Activated naive CD4-positive, alpha-beta T cell treated with anti-CD3 and anti-CD28 coated beads for 36 hours (primary cell): ENCODE data around the gene RND3. TPM values are rescaled to one million over a fixed set of nuclear protein-coding genes. Genes with fewer than 3 reads are reported as not detected.

Experiments used
- CTCF ChIA-PET: fragments of 350-600 bp; sonication (Branson Sonifier 250); formaldehyde crosslinking; loops from one replicate; lab custom pipeline; 2021; ENCODE audit warnings: antibody characterized with exemption; lab: Charles Lee
- DNase-seq: peaks from one replicate; pipeline ENCODE4 v3.0.0-alpha.2; 2020
- H3K27ac Mint-ChIP-seq: one replicate; pipeline ENCODE4 v1.8.0; 2021; ENCODE audit warnings: mild to moderate bottlenecking, mixed read lengths
- H3K27me3 Mint-ChIP-seq: one replicate; pipeline ENCODE4 v1.8.0; 2021; ENCODE audit warnings: low read depth, mixed read lengths
- H3K36me3 Mint-ChIP-seq: one replicate; pipeline ENCODE4 v1.8.0; 2021; ENCODE audit warnings: low read depth, mixed read lengths
- H3K4me1 Mint-ChIP-seq: one replicate; pipeline ENCODE4 v1.8.0; 2021; ENCODE audit warnings: low read depth, mixed read lengths
- H3K4me3 Mint-ChIP-seq: one replicate; pipeline ENCODE4 v1.8.0; 2021; ENCODE audit warnings: mild to moderate bottlenecking, moderate library complexity, mixed read lengths
- H3K9me3 Mint-ChIP-seq: one replicate; pipeline ENCODE4 v1.8.0; 2021; ENCODE audit warnings: mixed read lengths
- intact Hi-C: fragments of 100-400 bp; cut with micrococcal nuclease; formaldehyde crosslinking; loops from one replicate; pipeline ENCODE4 v1.15.1; 2023
- total RNA-seq, 2 experiments: library from RNA; stranded (reverse); gene quantifications; one replicate each; pipeline ENCODE4 v1.2.3, GENCODE V29; 2021

Gene RND3
- total RNA-seq, 2 experiments from 2014 or later = not detected

GRCh38 chr2:150469706-150470274, 17.7 kb downstream of the RND3 start:
- H3K36me3 Mint-ChIP-seq = no peaks in the 10 kb centered on the region
- H3K4me1 Mint-ChIP-seq = no peaks in the 10 kb centered on the region
- no peak for DNase-seq
- no peak overlapping the region for H3K27ac Mint-ChIP-seq
- CTCF ChIA-PET = no interaction called here
- H3K27me3 Mint-ChIP-seq = peaks cover 1% of the 10 kb centered on the region
- H3K4me3 Mint-ChIP-seq = no peak overlapping the region
- no peaks in the 10 kb centered on the region for H3K9me3 Mint-ChIP-seq
- intact Hi-C loops = no loop called here

GRCh38 chr2:150468350-150468960, 19.0 kb downstream of the RND3 start:
- Mint-ChIP-seq H3K27ac (no peak overlapping the region), H3K4me1 (no peaks in the 10 kb centered on the region), H3K36me3 (no peaks in the 10 kb centered on the region), H3K27me3 (peaks cover 1% of the 10 kb centered on the region), H3K9me3 (no peaks in the 10 kb centered on the region), H3K4me3 (no peak overlapping the region)
- no peak for DNase-seq
- CTCF ChIA-PET = no interaction called here
- intact Hi-C loops = no loop called here

DNA sequence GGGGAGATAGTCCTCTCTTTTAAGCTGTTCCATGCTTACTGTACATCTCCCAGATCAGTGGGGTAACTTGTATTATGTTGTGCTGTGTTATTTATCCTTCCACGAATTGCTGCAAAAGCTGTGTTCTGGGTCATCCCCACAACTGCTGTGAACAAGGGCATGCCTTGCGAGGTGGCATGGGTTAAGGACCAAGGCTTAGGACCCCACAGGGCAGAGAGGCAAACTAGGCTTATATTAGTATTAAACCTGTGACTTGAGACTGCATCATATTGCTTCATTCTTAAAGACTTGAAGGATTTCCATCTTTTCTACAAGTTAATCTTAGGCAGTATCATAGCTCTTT, 19.9 kb downstream of the RND3 start:
- DNase-seq = no peak

DNA sequence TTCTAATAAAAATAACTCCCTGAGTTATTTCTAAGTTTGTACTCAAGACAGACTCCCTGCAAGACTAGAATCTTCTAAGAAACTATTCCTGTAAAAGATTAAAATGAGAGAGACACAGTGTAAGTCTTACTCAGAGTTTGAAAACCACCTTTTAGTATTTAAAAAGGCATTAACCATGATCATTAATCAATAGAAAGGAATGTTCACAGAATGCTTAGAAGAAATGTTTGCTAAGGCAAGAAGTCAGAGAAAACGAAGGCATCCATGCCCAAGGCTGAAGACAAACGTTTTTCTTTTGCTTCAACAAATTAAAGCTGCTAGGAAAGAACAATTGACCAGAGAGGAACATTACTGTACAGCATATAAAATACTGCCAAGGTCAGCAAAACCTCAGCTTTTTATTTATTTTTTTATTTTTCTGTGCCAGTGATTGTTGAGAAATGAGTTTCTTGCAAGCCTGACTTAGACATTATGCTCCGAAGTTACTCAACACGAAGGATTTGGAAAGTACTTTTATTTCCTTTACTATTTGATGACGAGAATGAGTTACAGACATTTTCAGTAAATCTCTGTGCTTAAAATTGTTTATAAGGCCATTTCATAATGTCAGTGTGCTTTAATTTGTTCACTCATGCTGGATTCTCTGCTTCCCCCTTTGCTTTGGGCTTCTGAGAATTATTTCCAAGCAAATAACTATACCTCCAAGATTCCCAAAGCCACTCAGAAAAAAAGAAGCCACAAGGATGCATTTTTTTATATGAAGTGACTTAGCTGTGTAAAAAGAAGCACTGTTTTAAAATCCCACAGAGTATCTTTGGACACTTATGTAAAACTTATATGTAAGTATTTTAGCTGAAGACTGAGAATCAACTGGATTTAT, 20.5 kb downstream of the RND3 start:
- no peak overlapping the region for H3K4me3 Mint-ChIP-seq
- CTCF ChIA-PET = no interaction called here
- intact Hi-C loops = no loop called here

More for the DNA sequence above, 19.9 kb downstream of the RND3 start:
- Mint-ChIP-seq H3K9me3 (no peaks in the 10 kb centered on the region), H3K4me1 (no peaks in the 10 kb centered on the region), H3K27ac (no peak overlapping the region), H3K36me3 (no peaks in the 10 kb centered on the region), H3K4me3 (no peak overlapping the region), H3K27me3 (peaks cover 1% of the 10 kb centered on the region)
- CTCF ChIA-PET = no interaction called here
- intact Hi-C loops = no loop called here

DNA sequence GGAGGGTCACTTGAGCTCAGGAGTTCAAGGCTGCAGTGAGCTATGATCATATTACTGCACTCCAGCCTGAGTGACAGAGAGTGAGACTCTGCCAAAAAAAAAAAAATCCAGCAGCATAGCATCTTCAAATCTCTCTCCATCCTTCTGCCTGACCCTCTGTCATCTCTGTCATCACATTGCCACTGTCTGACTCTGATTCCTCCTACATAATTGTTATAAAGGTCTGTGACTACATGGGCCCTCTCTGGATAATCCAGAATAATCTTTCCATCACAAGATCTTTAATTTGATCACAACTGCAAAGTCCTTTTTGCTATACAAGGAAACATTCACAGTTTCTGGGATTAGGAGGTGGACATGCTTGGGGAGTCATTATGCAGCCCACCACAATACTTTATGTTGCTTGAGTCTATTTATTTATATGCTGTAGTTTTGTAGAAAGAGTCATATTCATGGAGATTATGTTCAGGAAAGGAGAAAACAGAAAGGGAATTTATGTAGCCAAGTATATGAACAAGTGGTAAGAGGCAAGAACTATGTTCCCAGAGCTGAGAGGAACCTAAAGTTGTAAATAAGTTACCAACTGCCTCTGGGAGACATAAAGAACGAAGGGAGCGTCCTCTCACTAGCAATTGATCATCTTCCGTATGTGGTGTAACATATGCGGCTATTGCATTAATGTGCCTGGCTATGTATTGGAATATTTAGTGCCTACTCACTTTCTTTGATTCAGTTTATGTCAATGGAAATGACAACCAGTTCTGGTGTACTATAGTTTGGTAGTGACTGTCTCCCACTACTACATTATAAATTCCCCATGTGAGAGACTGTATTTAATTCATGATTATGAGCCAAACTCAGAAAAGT, 21.5 kb downstream of the RND3 start:
- intact Hi-C loops = no loop called here
- CTCF ChIA-PET = no interaction called here
- no peaks in the 10 kb centered on the region for H3K4me1 Mint-ChIP-seq
- H3K27me3 Mint-ChIP-seq = peaks cover 1% of the 10 kb centered on the region
- H3K4me3 Mint-ChIP-seq = no peak overlapping the region
- DNase-seq = no peak
- H3K9me3 Mint-ChIP-seq = no peaks in the 10 kb centered on the region
- no peaks in the 10 kb centered on the region for H3K36me3 Mint-ChIP-seq
- no peak overlapping the region for H3K27ac Mint-ChIP-seq

More for the DNA sequence above, 20.5 kb downstream of the RND3 start:
- Mint-ChIP-seq H3K27me3 (peaks cover 1% of the 10 kb centered on the region), H3K27ac (no peak overlapping the region), H3K36me3 (no peaks in the 10 kb centered on the region), H3K9me3 (no peaks in the 10 kb centered on the region), H3K4me1 (no peaks in the 10 kb centered on the region)
- DNase-seq = no peak

GRCh38 chr2:150464986-150465385, 22.5 kb downstream of the RND3 start:
- CTCF ChIA-PET = no interaction called here
- H3K9me3 Mint-ChIP-seq = no peaks in the 10 kb centered on the region
- H3K4me3 Mint-ChIP-seq = no peak overlapping the region
- intact Hi-C loops = no loop called here
- no peak overlapping the region for H3K27ac Mint-ChIP-seq
- DNase-seq = no peak
- no peaks in the 10 kb centered on the region for H3K4me1 Mint-ChIP-seq
- peaks cover 1% of the 10 kb centered on the region for H3K27me3 Mint-ChIP-seq
- no peaks in the 10 kb centered on the region for H3K36me3 Mint-ChIP-seq

- intact Hi-C loops = no loop called here
- no peak overlapping the region for H3K27ac Mint-ChIP-seq
- no peaks in the 10 kb centered on the region for H3K4me1 Mint-ChIP-seq
- H3K4me3 Mint-ChIP-seq = no peak overlapping the region
- no peak for DNase-seq
- H3K27me3 Mint-ChIP-seq = peaks cover 1% of the 10 kb centered on the region
- H3K36me3 Mint-ChIP-seq = no peaks in the 10 kb centered on the region
- CTCF ChIA-PET = no interaction called here
- no peaks in the 10 kb centered on the region for H3K9me3 Mint-ChIP-seq
Measured at GRCh38 chr2:150464270-150464669, 23.2 kb downstream of the RND3 start.

- intact Hi-C loops = no loop called here
- Mint-ChIP-seq H3K36me3 (no peaks in the 10 kb centered on the region), H3K27ac (no peak overlapping the region), H3K9me3 (no peaks in the 10 kb centered on the region), H3K4me3 (no peak overlapping the region), H3K4me1 (no peaks in the 10 kb centered on the region), H3K27me3 (peaks cover 1% of the 10 kb centered on the region)
- CTCF ChIA-PET = interaction anchor here (0.6 kb wide), 1 partner anchor 13 kb away, joined by 3 read pairs; no protein-coding TSS in a partner anchor
- no peak for DNase-seq
Measured at GRCh38 chr2:150462770-150463169, 24.7 kb downstream of the RND3 start.

GRCh38 chr2:150459281-150459680, 28.2 kb downstream of the RND3 start:
- Mint-ChIP-seq H3K27me3 (peaks cover 2% of the 10 kb centered on the region), H3K9me3 (no peaks in the 10 kb centered on the region), H3K27ac (no peak overlapping the region), H3K4me1 (no peaks in the 10 kb centered on the region), H3K4me3 (no peak overlapping the region), H3K36me3 (no peaks in the 10 kb centered on the region)
- CTCF ChIA-PET = no interaction called here
- intact Hi-C loops = no loop called here
- DNase-seq = no peak

DNA sequence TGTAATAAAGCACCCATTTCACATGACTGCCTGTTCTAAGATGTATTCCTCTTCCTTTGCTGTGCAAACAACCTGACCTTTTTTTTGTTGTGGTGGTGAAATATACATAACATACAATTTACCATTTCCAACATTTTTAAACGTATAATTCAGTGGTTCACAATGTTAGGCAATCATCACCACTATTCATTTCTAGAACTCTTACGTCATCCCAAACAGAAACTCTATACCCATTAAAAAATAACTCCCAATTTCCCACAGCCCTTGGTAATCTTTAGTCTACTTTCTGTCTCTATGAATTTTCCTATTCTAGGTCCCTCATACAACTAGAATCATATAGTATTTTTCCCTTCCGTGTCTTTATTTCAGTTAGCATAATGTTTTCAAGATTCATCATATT, 36.7 kb downstream of the RND3 start:
- H3K4me3 Mint-ChIP-seq = no peak overlapping the region

DNA sequence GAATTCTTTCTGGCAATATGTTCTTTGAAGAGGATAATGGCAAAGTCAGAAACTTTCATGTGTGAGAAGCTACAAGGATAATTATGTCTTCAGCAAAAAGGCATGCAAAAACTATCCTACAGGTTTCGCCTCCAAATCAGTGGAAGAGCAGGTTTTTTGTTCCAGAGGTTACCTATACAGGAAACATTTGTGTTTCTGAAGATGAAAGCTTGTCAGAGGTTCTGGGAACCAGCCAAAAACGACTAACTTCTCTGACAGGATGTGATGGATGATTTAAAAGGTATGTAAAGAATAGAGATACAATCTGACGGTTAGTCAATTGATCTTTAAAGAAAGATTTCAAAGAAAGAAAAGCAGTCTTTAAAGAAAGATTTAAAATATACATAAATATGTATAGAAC, 37.6 kb downstream of the RND3 start:
- Mint-ChIP-seq H3K27ac (no peak overlapping the region), H3K4me3 (no peak overlapping the region), H3K4me1 (no peaks in the 10 kb centered on the region), H3K9me3 (no peaks in the 10 kb centered on the region), H3K36me3 (no peaks in the 10 kb centered on the region), H3K27me3 (peaks cover 2% of the 10 kb centered on the region)
- no peak for DNase-seq
- CTCF ChIA-PET = interaction anchor here (0.7 kb wide), 1 partner anchor 13 kb away, joined by 3 read pairs; no protein-coding TSS in a partner anchor
- intact Hi-C loops = no loop called here

More for the DNA sequence above, 36.7 kb downstream of the RND3 start:
- DNase-seq = no peak
- Mint-ChIP-seq H3K36me3 (no peaks in the 10 kb centered on the region), H3K9me3 (no peaks in the 10 kb centered on the region), H3K4me1 (no peaks in the 10 kb centered on the region), H3K27me3 (peaks cover 2% of the 10 kb centered on the region), H3K27ac (no peak overlapping the region)
- intact Hi-C loops = no loop called here
- CTCF ChIA-PET = no interaction called here

DNA sequence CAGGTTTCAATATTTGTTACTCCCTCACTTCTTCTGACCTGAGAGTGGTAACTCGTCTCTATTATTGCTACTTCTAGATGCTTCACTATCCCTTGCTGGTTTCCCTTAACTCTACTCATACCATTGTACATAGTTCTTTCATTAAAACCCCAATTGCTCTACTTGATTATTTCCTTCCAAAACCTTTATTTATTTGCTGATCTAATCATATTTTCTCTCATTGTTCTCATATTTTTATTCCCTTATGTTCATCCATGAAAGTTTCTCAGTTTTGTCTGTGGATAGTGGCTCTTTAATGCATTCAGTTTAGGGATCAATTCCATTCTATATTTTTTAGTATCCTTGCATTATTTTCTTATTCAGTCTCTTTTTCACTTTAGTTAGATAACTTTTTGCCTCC, 42.1 kb downstream of the RND3 start:
- CTCF ChIA-PET = interaction anchor here (0.6 kb wide), 1 partner anchor 1133 kb away, joined by 3 read pairs; no protein-coding TSS in a partner anchor
- Mint-ChIP-seq H3K36me3 (no peaks in the 10 kb centered on the region), H3K4me1 (no peaks in the 10 kb centered on the region), H3K27me3 (peaks cover 2% of the 10 kb centered on the region), H3K27ac (no peak overlapping the region), H3K4me3 (no peak overlapping the region), H3K9me3 (no peaks in the 10 kb centered on the region)
- no peak for DNase-seq
- intact Hi-C loops = no loop called here
